ENCODE measurements around the gene NPR2.

The NPR2 gene

GRCh38 chr9:35842795-35843194 is 51.4 kb downstream of the NPR2 start:
- TF ChIP-seq CTCF (IDR thresholded peaks at IDR 0.05; ENCODE audit: insufficient read depth, low read length, missing control alignments): no peak
- DNase-seq (ENCODE audit: low read depth, low spot score): no peak
- H3K4me3 ChIP-seq (ENCODE audit: low read depth, low read length): no peak overlapping the region
- CTCF ChIA-PET: interaction anchor here (0.9 to 10.0 kb wide), 3 partner anchors 12 to 29 kb away, joined by 3 to 106 read pairs (median 5); partner anchors contain the start of genes FAM221B and TMEM8B
- POLR2A ChIA-PET: no interaction called here

- TF ChIP-seq CTCF (IDR thresholded peaks at IDR 0.05; ENCODE audit: insufficient read depth, low read length, missing control alignments): no peak
- ChIA-PET POLR2A (no interaction called here), CTCF (interaction anchor here (0.6 to 3.1 kb wide), 8 partner anchors 9 to 55 kb away, joined by 3 to 12 read pairs (median 8); partner anchors contain the start of gene HINT2)
- DNase-seq (ENCODE audit: low read depth, low spot score): no peak
- H3K4me3 ChIP-seq (ENCODE audit: low read depth, low read length): no peak overlapping the region
These were observed 53.4 kb downstream of the NPR2 start for GRCh38 chr9:35844628-35845270.

- no peak overlapping the region for H3K4me3 ChIP-seq (ENCODE audit: low read depth, low read length)
These were observed 54.7 kb downstream of the NPR2 start for GRCh38 chr9:35845824-35846771.

GRCh38 chr9:35847792-35848572 is 56.6 kb downstream of the NPR2 start:
- ChIA-PET POLR2A (interaction anchor here (0.7 to 1.3 kb wide), 2 partner anchors 13 to 36 kb away, joined by 3 to 5 read pairs; partner anchors contain the start of gene SPAG8), CTCF (interaction anchor here (0.9 to 2.6 kb wide), 4 partner anchors 10 to 34 kb away, joined by 4 to 15 read pairs (median 4); no protein-coding TSS in a partner anchor)
- TF ChIP-seq CTCF (IDR thresholded peaks at IDR 0.05; ENCODE audit: insufficient read depth, low read length, missing control alignments): no peak
- peak; percentile 78 for DNase-seq (ENCODE audit: low read depth, low spot score)
- H3K4me3 ChIP-seq (ENCODE audit: low read depth, low read length): no peak overlapping the region

More at GRCh38 chr9:35845824-35846771, 54.7 kb downstream of the NPR2 start:
- ChIA-PET POLR2A (no interaction called here), CTCF (interaction anchor here (0.6 to 3.1 kb wide), 10 partner anchors 10 to 269 kb away, joined by 3 to 12 read pairs (median 6); partner anchors contain the start of gene HINT2)
- no peak for DNase-seq (ENCODE audit: low read depth, low spot score)
- TF ChIP-seq CTCF (IDR thresholded peaks at IDR 0.05; ENCODE audit: insufficient read depth, low read length, missing control alignments): no peak

- no peak for TF ChIP-seq CTCF (IDR thresholded peaks at IDR 0.05; ENCODE audit: insufficient read depth, low read length, missing control alignments)
- POLR2A ChIA-PET: no interaction called here
- CTCF ChIA-PET: interaction anchor here (1.5 to 4.4 kb wide), 3 partner anchors 26 to 62 kb away, joined by 7 to 16 read pairs (median 9); no protein-coding TSS in a partner anchor
- H3K4me3 ChIP-seq (ENCODE audit: low read depth, low read length): no peak overlapping the region
- DNase-seq (ENCODE audit: low read depth, low spot score): no peak
These were observed 61.0 kb downstream of the NPR2 start for GRCh38 chr9:35852267-35852815.

Data from AG04449 (cell line).